Sigmoid colon (tissue), 3 donors: ENCODE measurements around the gene CASKIN1.

ENCODE experiments used
- CTCF ChIP-seq, 4 experiments: fragments of 450-650 bp in 3 of 4; fragments of 200-600 bp in 1 of 4; IDR thresholded peaks; one replicate each; pipeline ENCODE4 v1.5.1; 2016 to 2019; ENCODE audit warnings: antibody characterized with exemption in 4 of 4, mild to moderate bottlenecking in 3 of 4, moderate library complexity in 2 of 4
- POLR2A ChIP-seq, 2 donors: fragments of 450-650 bp; IDR thresholded peaks; one replicate each; pipeline ENCODE4 v1.6.1; 2016; ENCODE audit warnings: antibody characterized with exemption in 2 of 2, mild to moderate bottlenecking in 2 of 2, moderate library complexity in 2 of 2

- TF ChIP-seq CTCF (IDR thresholded peaks at IDR 0.05) (no peak), POLR2A (IDR thresholded peaks at IDR 0.05) (no peak)
Observed at GRCh38 chr16:2181952-2182351, 14.5 kb downstream of the CASKIN1 start.
